ENCODE measurements around the gene APPL1. TPM values are rescaled to one million over a fixed set of nuclear protein-coding genes. Genes with fewer than 3 reads are reported as not detected.

The APPL1 gene
- total RNA-seq, 1 experiment from 2014 or later = 35.4 TPM

GRCh38 chr3:57278237-57278636 is 50.7 kb downstream of the APPL1 start:
- POLR2A ChIA-PET = interaction anchor here (1.1 to 1.2 kb wide), 2 partner anchors 9 to 50 kb away, joined by 3 read pairs; partner anchors contain the start of gene APPL1
- Mint-ChIP-seq H3K9me3 (ENCODE audit: unreplicated experiment) (no peaks in the 10 kb centered on the region), H3K36me3 (ENCODE audit: insufficient read depth, unreplicated experiment) (peaks cover 14% of the 10 kb centered on the region), H3K27me3 (ENCODE audit: insufficient read depth, unreplicated experiment) (no peaks in the 10 kb centered on the region), H3K27ac (ENCODE audit: low read depth, unreplicated experiment) (no peak overlapping the region), H3K4me3 (ENCODE audit: unreplicated experiment) (no peak overlapping the region), H3K4me1 (ENCODE audit: insufficient read depth, unreplicated experiment) (no peaks in the 10 kb centered on the region)
- DNase-seq (ENCODE audit: unreplicated experiment) = no peak
- no peak for TF ChIP-seq CTCF (IDR thresholded peaks at IDR 0.05; ENCODE audit: unreplicated experiment)
- CTCF ChIA-PET = no interaction called here
- no TSS peak for BruUV-seq (replicated peaks)
- intact Hi-C loops (cut with micrococcal nuclease) = no loop called here

GRCh38 chr3:57279685-57280084 is 52.2 kb downstream of the APPL1 start:
- intact Hi-C loops (cut with micrococcal nuclease) = no loop called here
- H3K4me3 Mint-ChIP-seq (ENCODE audit: unreplicated experiment) = no peak overlapping the region
- H3K27me3 Mint-ChIP-seq (ENCODE audit: insufficient read depth, unreplicated experiment) = no peaks in the 10 kb centered on the region
- no peak overlapping the region for H3K27ac Mint-ChIP-seq (ENCODE audit: low read depth, unreplicated experiment)
- BruUV-seq (replicated peaks) = no TSS peak
- H3K36me3 Mint-ChIP-seq (ENCODE audit: insufficient read depth, unreplicated experiment) = peaks cover 10% of the 10 kb centered on the region
- H3K9me3 Mint-ChIP-seq (ENCODE audit: unreplicated experiment) = no peaks in the 10 kb centered on the region
- DNase-seq (ENCODE audit: unreplicated experiment) = no peak
- TF ChIP-seq CTCF (IDR thresholded peaks at IDR 0.05; ENCODE audit: unreplicated experiment) = no peak
- no peaks in the 10 kb centered on the region for H3K4me1 Mint-ChIP-seq (ENCODE audit: insufficient read depth, unreplicated experiment)
- POLR2A ChIA-PET = interaction anchor here (1.1 kb wide), 1 partner anchor 32 kb away, joined by 3 read pairs; no protein-coding TSS in a partner anchor
- CTCF ChIA-PET = interaction anchor here (0.6 to 1.3 kb wide), 3 partner anchors 10 to 152 kb away, joined by 3 to 6 read pairs (median 3); no protein-coding TSS in a partner anchor

GRCh38 chr3:57281715-57282114 is 54.2 kb downstream of the APPL1 start:
- ChIA-PET CTCF (no interaction called here), POLR2A (interaction anchor here (1.2 to 1.5 kb wide), 2 partner anchors 10 to 128 kb away, joined by 3 to 5 read pairs; no protein-coding TSS in a partner anchor)
- no peak overlapping the region for H3K27ac Mint-ChIP-seq (ENCODE audit: low read depth, unreplicated experiment)
- H3K4me1 Mint-ChIP-seq (ENCODE audit: insufficient read depth, unreplicated experiment) = no peaks in the 10 kb centered on the region
- intact Hi-C loops (cut with micrococcal nuclease) = no loop called here
- no peak for TF ChIP-seq CTCF (IDR thresholded peaks at IDR 0.05; ENCODE audit: unreplicated experiment)
- H3K36me3 Mint-ChIP-seq (ENCODE audit: insufficient read depth, unreplicated experiment) = peaks cover 4% of the 10 kb centered on the region
- BruUV-seq (replicated peaks) = no TSS peak
- H3K9me3 Mint-ChIP-seq (ENCODE audit: unreplicated experiment) = no peaks in the 10 kb centered on the region
- DNase-seq (ENCODE audit: unreplicated experiment) = no peak
- H3K27me3 Mint-ChIP-seq (ENCODE audit: insufficient read depth, unreplicated experiment) = no peaks in the 10 kb centered on the region
- no peak overlapping the region for H3K4me3 Mint-ChIP-seq (ENCODE audit: unreplicated experiment)

- Mint-ChIP-seq H3K4me1 (ENCODE audit: insufficient read depth, unreplicated experiment) (no peaks in the 10 kb centered on the region), H3K36me3 (ENCODE audit: insufficient read depth, unreplicated experiment) (peaks cover 4% of the 10 kb centered on the region), H3K27ac (ENCODE audit: low read depth, unreplicated experiment) (no peak overlapping the region), H3K9me3 (ENCODE audit: unreplicated experiment) (no peaks in the 10 kb centered on the region), H3K27me3 (ENCODE audit: insufficient read depth, unreplicated experiment) (no peaks in the 10 kb centered on the region), H3K4me3 (ENCODE audit: unreplicated experiment) (no peak overlapping the region)
- no peak for DNase-seq (ENCODE audit: unreplicated experiment)
- BruUV-seq (replicated peaks) = no TSS peak
- POLR2A ChIA-PET = interaction anchor here (1.5 kb wide), 1 partner anchor 8 kb away, joined by 5 read pairs; no protein-coding TSS in a partner anchor
- intact Hi-C loops (cut with micrococcal nuclease) = no loop called here
- CTCF ChIA-PET = interaction anchor here (0.7 kb wide), 1 partner anchor 9 kb away, joined by 3 read pairs; no protein-coding TSS in a partner anchor
- TF ChIP-seq CTCF (IDR thresholded peaks at IDR 0.05; ENCODE audit: unreplicated experiment) = no peak
These were observed 55.8 kb downstream of the APPL1 start for GRCh38 chr3:57283334-57283733.
